K562 (cell line): ENCODE data around the gene OR2A1.
"Not testable (repeated sequence)": the region's sequence is repeated elsewhere in the genome, so short reads cannot be mapped to it uniquely, and the experiment has no call there.

Source experiments
- DNMT1 ChIP-seq: fragments of 450-650 bp; IDR thresholded peaks from 2 replicates; pipeline ENCODE4 v1.6.1; 2016; ENCODE audit warnings: antibody characterized with exemption, mild to moderate bottlenecking
- FOXK1 ChIP-seq: sonication (generic); formaldehyde crosslinking; IDR thresholded peaks from 2 replicates; pipeline ENCODE4 v1.8.0; 2022; ENCODE audit warnings: missing genetic modification reagents, mild to moderate bottlenecking, borderline replicate concordance
- GABPA ChIP-seq: fragments of 200-800 bp; sonication (Bioruptor generic); conservative IDR thresholded peaks from 2 replicates; pipeline ENCODE4 v1.6.1; 2016; ENCODE audit warnings: low read depth, missing genetic modification characterization, missing compliant biosample characterization
- MYC ChIP-seq, 2 experiments: fragments of 250-450 bp in 1 of 2; sonication (Bioruptor Pico) in 1 of 2; IDR thresholded peaks; 2 replicates each; pipeline versions ENCODE4 v1.5.1 to v1.6.1; 2012 to 2021; ENCODE audit warnings: low read depth in 2 of 2, borderline replicate concordance in 1 of 2, improper control_type of control experiment in 1 of 2, low read length in 1 of 2, mild to moderate bottlenecking in 1 of 2, moderate library complexity in 1 of 2
- NFIC ChIP-seq: fragments of 450-650 bp; IDR thresholded peaks from 2 replicates; pipeline ENCODE4 v1.6.1; 2017; ENCODE audit warnings: mild to moderate bottlenecking, inconsistent platforms
- SREBF1 ChIP-seq: fragments of 150-350 bp; IDR thresholded peaks from 2 replicates; pipeline ENCODE4 v1.6.1; 2014; ENCODE audit warnings: antibody characterized with exemption, low read depth, low read length, borderline replicate concordance
- ZFPM2 ChIP-seq: fragments of 250-450 bp; sonication (Bioruptor Pico); IDR thresholded peaks from 2 replicates; pipeline ENCODE4 v1.5.1; 2022; ENCODE audit warnings: mild to moderate bottlenecking

- not testable (repeated sequence) for TF ChIP-seq SREBF1; DNMT1; FOXK1 (CRISPR knock-in tag); MYC (IDR thresholded peaks at IDR 0.05; ENCODE audit: low read depth, low read length); MYC (CRISPR knock-in tag; IDR thresholded peaks at IDR 0.05; ENCODE audit: borderline replicate concordance, low read depth); ZFPM2 (CRISPR knock-in tag); GABPA (tag); NFIC
These were observed at the start of gene OR2A1 for GRCh38 chr7:144311872-144312469.
